Liver (tissue), 9 donors: Measurements from ENCODE around the gene COPS9. TPM values are rescaled to one million over a fixed set of nuclear protein-coding genes. Genes with fewer than 3 reads are reported as not detected.

Source experiments
- DNase-seq: peaks from one replicate; pipeline ENCODE4 v3.0.0-alpha.2; 2017; ENCODE audit warnings: low spot score
- H3K27ac ChIP-seq, 2 donors: one replicate each; pipeline ENCODE4 v1.7.0; 2013; ENCODE audit warnings: inconsistent platforms in 2 of 2, low read length in 2 of 2, control low read depth in 1 of 2, low read depth in 1 of 2, mild to moderate bottlenecking in 1 of 2
- H3K27me3 ChIP-seq, 4 donors: one replicate each; pipeline versions ENCODE4 v1.6.1 to v1.7.0; 2013; ENCODE audit warnings: low read length in 3 of 4, inconsistent platforms in 1 of 4, mild to moderate bottlenecking in 1 of 4, moderate library complexity in 1 of 4; ENCODE audit not compliant: control insufficient read depth in 4 of 4, insufficient read depth in 4 of 4
- H3K36me3 ChIP-seq, 4 donors: one replicate each; pipeline versions ENCODE4 v1.6.1 to v1.7.0; 2013; ENCODE audit warnings: low read length in 3 of 4, mild to moderate bottlenecking in 3 of 4, low read depth in 1 of 4, moderate library complexity in 1 of 4; ENCODE audit not compliant: control insufficient read depth in 4 of 4, insufficient read depth in 3 of 4
- H3K4me1 ChIP-seq, 4 donors: one replicate each; pipeline versions ENCODE4 v1.6.1 to v1.7.0; 2013; ENCODE audit warnings: low read length in 3 of 4, mild to moderate bottlenecking in 3 of 4, moderate library complexity in 1 of 4; ENCODE audit not compliant: control insufficient read depth in 4 of 4, insufficient read depth in 4 of 4
- H3K4me3 ChIP-seq, 3 donors: one replicate each; pipeline versions ENCODE4 v1.6.1 to v1.7.0; 2013; ENCODE audit warnings: low read length in 3 of 3, control low read depth in 1 of 3, low read depth in 1 of 3, mild to moderate bottlenecking in 1 of 3
- H3K9ac ChIP-seq, 2 donors: one replicate each; pipeline ENCODE4 v1.7.0; 2013; ENCODE audit warnings: low read length in 2 of 2, mild to moderate bottlenecking in 2 of 2, moderate library complexity in 2 of 2, control low read depth in 1 of 2, low read depth in 1 of 2
- H3K9me3 ChIP-seq, 4 donors: one replicate each; pipeline versions ENCODE4 v1.6.1 to v1.7.0; 2013; ENCODE audit warnings: low read length in 3 of 4; ENCODE audit not compliant: control insufficient read depth in 4 of 4
- EGR1 ChIP-seq, 2 donors: IDR thresholded peaks; 2 replicates each; pipeline ENCODE4 v1.6.1; 2016 to 2018; ENCODE audit warnings: antibody characterized with exemption in 2 of 2, low read depth in 2 of 2
- FOXA1 ChIP-seq: IDR thresholded peaks from 2 replicates; pipeline ENCODE4 v1.6.1; 2016; ENCODE audit warnings: antibody characterized with exemption
- FOXA2 ChIP-seq: IDR thresholded peaks from 2 replicates; pipeline ENCODE4 v1.6.1; 2016; ENCODE audit warnings: antibody characterized with exemption
- HNF4A ChIP-seq, 2 donors: conservative IDR thresholded peaks; 2 replicates each; pipeline ENCODE4 v1.6.1; 2016; ENCODE audit warnings: antibody characterized with exemption in 2 of 2, mild to moderate bottlenecking in 2 of 2
- HNF4G ChIP-seq: IDR thresholded peaks from 2 replicates; pipeline ENCODE4 v1.6.1; 2016; ENCODE audit warnings: antibody characterized with exemption
- JUND ChIP-seq, 2 donors: IDR thresholded peaks; 2 replicates each; pipeline ENCODE4 v1.6.1; 2016; ENCODE audit warnings: antibody characterized with exemption in 2 of 2
- RAD21 ChIP-seq, 2 donors: IDR thresholded peaks; 2 replicates each; pipeline ENCODE4 v1.6.1; 2016; ENCODE audit warnings: antibody characterized with exemption in 2 of 2, mild to moderate bottlenecking in 2 of 2
- REST ChIP-seq: IDR thresholded peaks from 2 replicates; pipeline ENCODE4 v1.6.1; 2016; ENCODE audit warnings: antibody characterized with exemption, mild to moderate bottlenecking
- RXRA ChIP-seq, 2 donors: IDR thresholded peaks; 2 replicates each; pipeline ENCODE4 v1.6.1; 2017 to 2018; ENCODE audit warnings: antibody characterized with exemption in 2 of 2, mild to moderate bottlenecking in 1 of 2
- SP1 ChIP-seq: IDR thresholded peaks from 2 replicates; pipeline ENCODE4 v1.6.1; 2018; ENCODE audit warnings: antibody characterized with exemption, mild to moderate bottlenecking
- TAF1 ChIP-seq: conservative IDR thresholded peaks from 2 replicates; pipeline ENCODE4 v1.6.1; 2016; ENCODE audit warnings: antibody characterized with exemption, mild to moderate bottlenecking
- YY1 ChIP-seq: IDR thresholded peaks from 2 replicates; pipeline ENCODE4 v1.6.1; 2016; ENCODE audit warnings: antibody characterized with exemption, mild to moderate bottlenecking
- WGBS: extraction: QIAGEN DNeasy Blood & Tissue Kit; methylation state at CpG from one replicate; pipeline ENCODE4 v1.1.7; 2013; 5-methylcytosine and 5-hydroxymethylcytosine counted together
- polyA plus RNA-seq, 2 donors: library from polyadenylated mRNA; stranded (reverse) in 1 of 2; unstranded in 1 of 2; fragments of 200-250 nt in 1 of 2; fragments of >200 nt in 1 of 2; fragmentation: Nextera tagmentation in 1 of 2; extraction: Ambion mirVana in 1 of 2; gene quantifications; one replicate each; pipeline versions ENCODE4 v1.2.1 to v1.2.3, GENCODE V29; 2013 to 2015
- total RNA-seq, 2 donors: library from RNA; depleted of rRNA; stranded (reverse); fragments of >200 nt; gene quantifications; one replicate each; pipeline ENCODE4 v1.2.3, GENCODE V29; 2014
- TF ChIP-seq, protein P1 (sequence below): IDR thresholded peaks from 2 replicates; pipeline ENCODE4 v1.6.1; 2016; ENCODE audit warnings: antibody characterized with exemption
- TF ChIP-seq, protein P2 (sequence below): fragments of 150-350 bp; IDR thresholded peaks from 2 replicates; pipeline ENCODE4 v1.5.1; 2017; ENCODE audit warnings: improper control_type of control experiment, low read depth, low read length; ENCODE audit not compliant: missing input control
- donor health status: healthy.
- donor health status: healthy.
- donor health status: healthy.
- donor health status: healthy.
- donor health status: healthy.

Gene COPS9
- total and polyA plus RNA-seq, 4 donors, result 12.9 to 138 (median 79.6) TPM

DNA sequence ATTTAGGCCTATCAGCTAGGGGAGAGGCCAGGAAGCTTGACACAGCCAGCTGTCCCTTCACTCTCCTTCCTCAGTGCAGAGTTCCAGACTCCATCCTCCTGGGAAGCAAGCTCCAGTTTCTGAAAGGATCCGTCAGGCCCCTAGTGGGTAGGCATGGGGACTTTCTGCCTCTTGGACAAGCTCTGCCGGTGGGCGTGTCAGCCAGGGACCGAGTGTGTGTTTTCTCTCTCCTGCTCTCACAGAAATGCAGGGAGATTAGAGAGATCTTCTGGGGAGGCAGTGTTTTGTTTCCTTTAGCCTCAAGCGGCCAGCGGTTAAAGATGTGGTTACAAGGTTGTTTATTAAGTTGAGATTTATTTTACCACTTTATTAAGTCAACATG is 34.2 kb upstream of the COPS9 start:
- no peak for TF ChIP-seq EGR1 (IDR thresholded peaks at IDR 0.05; ENCODE audit: low read depth in 2 of 2)
- TF ChIP-seq FOXA1, result no peak
- no peak for TF ChIP-seq HNF4G
- no peak for TF ChIP-seq YY1
- TF ChIP-seq FOXA2, result no peak
- no peak for TF ChIP-seq RXRA (IDR thresholded peaks at IDR 0.05)
- no peak for TF ChIP-seq JUND (IDR thresholded peaks at IDR 0.05)
- TF ChIP-seq, protein P1, sequence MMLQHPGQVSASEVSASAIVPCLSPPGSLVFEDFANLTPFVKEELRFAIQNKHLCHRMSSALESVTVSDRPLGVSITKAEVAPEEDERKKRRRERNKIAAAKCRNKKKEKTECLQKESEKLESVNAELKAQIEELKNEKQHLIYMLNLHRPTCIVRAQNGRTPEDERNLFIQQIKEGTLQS, result no peak
- TF ChIP-seq HNF4A (conservative IDR thresholded peaks at IDR 0.05), result no peak
- TF ChIP-seq, protein P2, sequence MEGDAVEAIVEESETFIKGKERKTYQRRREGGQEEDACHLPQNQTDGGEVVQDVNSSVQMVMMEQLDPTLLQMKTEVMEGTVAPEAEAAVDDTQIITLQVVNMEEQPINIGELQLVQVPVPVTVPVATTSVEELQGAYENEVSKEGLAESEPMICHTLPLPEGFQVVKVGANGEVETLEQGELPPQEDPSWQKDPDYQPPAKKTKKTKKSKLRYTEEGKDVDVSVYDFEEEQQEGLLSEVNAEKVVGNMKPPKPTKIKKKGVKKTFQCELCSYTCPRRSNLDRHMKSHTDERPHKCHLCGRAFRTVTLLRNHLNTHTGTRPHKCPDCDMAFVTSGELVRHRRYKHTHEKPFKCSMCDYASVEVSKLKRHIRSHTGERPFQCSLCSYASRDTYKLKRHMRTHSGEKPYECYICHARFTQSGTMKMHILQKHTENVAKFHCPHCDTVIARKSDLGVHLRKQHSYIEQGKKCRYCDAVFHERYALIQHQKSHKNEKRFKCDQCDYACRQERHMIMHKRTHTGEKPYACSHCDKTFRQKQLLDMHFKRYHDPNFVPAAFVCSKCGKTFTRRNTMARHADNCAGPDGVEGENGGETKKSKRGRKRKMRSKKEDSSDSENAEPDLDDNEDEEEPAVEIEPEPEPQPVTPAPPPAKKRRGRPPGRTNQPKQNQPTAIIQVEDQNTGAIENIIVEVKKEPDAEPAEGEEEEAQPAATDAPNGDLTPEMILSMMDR, result no peak
- TF ChIP-seq RAD21 (IDR thresholded peaks at IDR 0.05), result no peak
- no peak for TF ChIP-seq REST
- no peak overlapping the region for H3K27ac ChIP-seq
- DNase-seq, result no peak
- H3K4me1 ChIP-seq, result no peaks in the 10 kb centered on the region
- no peaks in the 10 kb centered on the region for H3K9me3 ChIP-seq
- no peak overlapping the region for H3K9ac ChIP-seq
- peaks cover 0 to 7% (median 0%) of the 10 kb centered on the region in 4 donors for H3K27me3 ChIP-seq
- H3K36me3 ChIP-seq, result peaks cover 0 to 1% (median 0%) of the 10 kb centered on the region in 4 donors
- H3K4me3 ChIP-seq, result no peak overlapping the region
- WGBS, result 50% methylated on average over 6 of the region's 6 CpGs

GRCh38 chr2:240169486-240170353 is 33.6 kb upstream of the COPS9 start:
- Histone ChIP-seq H3K36me3 (peaks cover 0 to 1% (median 0%) of the 10 kb centered on the region in 4 donors), H3K4me3 (no peak overlapping the region), H3K4me1 (no peaks in the 10 kb centered on the region), H3K27me3 (peaks cover 0 to 7% (median 0%) of the 10 kb centered on the region in 4 donors), H3K27ac (no peak overlapping the region), H3K9ac (no peak overlapping the region), H3K9me3 (no peaks in the 10 kb centered on the region)
- no peak for TF ChIP-seq FOXA2
- TF ChIP-seq, protein P1, result no peak
- no peak for TF ChIP-seq TAF1
- TF ChIP-seq EGR1 (IDR thresholded peaks at IDR 0.05; ENCODE audit: low read depth in 2 of 2), result no peak
- TF ChIP-seq FOXA1, result no peak
- TF ChIP-seq RAD21 (IDR thresholded peaks at IDR 0.05), result no peak
- no peak for TF ChIP-seq SP1
- no peak for TF ChIP-seq YY1
- no peak for DNase-seq
- WGBS, result 82% methylated on average over 15 of the region's 15 CpGs
